NCI-H2171 treated with DMSO at 0.1 percent for 48 hours (cell line): ENCODE measurements around the gene CCDC24.

Experiments
- DNase-seq: peaks from one replicate; lab custom pipeline; 2025; lab: John Stamatoyannopoulos, UW

Gene CCDC24

DNA sequence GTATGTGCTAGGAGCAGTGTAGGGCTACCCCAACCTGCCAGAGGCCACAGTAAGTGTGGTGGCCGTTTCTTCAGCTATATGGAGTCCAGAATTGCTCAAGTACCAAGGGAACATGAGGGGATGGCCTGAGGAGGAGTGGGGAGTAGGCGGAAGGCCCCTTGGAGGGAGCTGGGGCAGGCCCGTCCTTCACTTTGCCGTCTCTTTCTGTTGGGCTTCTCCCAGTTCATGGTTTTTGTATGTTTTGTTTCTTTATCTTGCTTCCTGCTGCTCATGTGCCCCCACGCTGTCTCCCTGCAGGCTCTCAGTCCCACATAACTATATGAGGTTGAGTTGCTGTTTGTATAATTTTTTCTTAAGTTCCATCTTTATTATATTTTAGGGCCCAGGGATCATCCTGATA lies 27.5 kb upstream of the CCDC24 start:
- DNase-seq = no peak

DNA sequence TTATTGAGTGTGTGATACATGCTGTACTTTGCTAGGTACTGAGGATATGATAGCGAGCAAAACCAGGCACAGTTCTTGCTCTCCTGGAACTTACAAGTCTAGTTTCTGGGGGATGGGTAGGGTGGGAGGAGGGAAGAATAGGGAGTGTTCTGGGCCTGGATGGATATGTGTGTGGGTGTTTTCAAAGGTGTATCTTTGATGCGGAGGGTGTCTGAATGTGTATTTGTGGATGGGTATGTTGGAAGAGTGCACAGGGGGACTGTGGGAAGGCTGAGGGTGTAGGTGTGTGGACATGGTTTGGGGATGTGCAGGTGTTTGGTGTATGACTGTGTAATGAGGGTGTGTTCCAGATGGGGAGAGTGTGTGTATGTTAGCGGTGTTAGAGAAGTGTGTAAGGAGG lies 26.1 kb upstream of the CCDC24 start:
- no peak for DNase-seq

GRCh38 chr1:43968348-43968948 lies 23.0 kb upstream of the CCDC24 start:
- DNase-seq = no peak

- DNase-seq = no peak
Measured at GRCh38 chr1:43969416-43969745, 22.0 kb upstream of the CCDC24 start.

DNA sequence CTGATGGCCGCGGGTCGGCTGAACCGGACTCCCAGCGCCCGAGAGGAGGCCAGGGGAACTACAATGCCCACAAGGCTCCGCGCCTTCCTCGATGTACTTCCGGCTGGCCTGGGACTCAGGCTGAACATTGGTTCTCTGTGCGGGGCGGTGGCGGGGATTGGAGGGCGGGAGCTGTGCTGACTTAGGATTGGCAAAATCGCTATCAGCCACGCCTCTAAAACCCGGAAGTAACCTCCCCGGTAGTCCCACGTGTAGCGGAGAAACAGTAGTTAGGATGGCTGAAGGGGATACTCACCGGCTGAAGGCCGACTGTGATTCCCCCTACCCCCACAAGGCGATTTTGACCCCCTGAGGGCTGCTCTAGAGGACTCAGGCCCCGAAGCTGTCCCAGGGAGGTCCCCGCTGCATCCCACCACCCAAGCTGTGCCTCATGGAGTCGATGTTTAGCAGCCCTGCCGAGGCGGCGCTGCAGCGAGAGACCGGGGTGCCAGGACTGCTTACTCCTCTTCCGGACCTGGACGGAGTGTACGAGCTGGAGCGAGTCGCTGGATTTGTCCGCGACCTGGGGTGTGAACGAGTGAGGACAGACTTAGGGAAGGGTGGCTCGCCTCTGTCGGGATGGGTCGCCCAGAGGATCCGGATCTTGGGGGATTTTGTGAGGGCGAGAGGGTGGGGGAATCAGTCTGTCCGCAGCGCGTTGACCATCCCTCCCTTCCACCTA lies 21.5 kb upstream of the CCDC24 start, which contains the start of gene DPH2:
TSS of gene DPH2 (plus strand) at position 265 of the 721 bp plus-strand sequence. CDS start at position 431, 166 bp downstream.
- peak; percentile 97 for DNase-seq

DNA sequence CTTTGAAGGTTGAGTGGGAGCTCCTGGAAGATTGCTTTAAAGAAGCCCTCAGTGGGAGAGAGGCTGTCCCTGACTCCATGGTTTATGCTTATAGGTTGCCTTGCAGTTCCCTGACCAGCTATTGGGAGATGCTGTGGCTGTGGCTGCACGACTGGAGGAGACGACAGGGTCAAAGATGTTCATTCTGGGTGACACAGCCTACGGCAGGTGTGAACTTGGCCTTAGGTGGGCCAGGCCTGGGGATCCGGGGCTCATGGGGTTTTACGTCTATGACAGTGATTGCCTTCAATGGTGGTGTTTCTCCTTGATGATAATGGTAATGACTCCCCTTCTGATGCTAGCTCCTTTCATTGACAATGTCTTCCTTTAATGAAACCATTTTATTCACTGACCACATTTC lies 20.9 kb upstream of the CCDC24 start:
- no peak for DNase-seq

DNA sequence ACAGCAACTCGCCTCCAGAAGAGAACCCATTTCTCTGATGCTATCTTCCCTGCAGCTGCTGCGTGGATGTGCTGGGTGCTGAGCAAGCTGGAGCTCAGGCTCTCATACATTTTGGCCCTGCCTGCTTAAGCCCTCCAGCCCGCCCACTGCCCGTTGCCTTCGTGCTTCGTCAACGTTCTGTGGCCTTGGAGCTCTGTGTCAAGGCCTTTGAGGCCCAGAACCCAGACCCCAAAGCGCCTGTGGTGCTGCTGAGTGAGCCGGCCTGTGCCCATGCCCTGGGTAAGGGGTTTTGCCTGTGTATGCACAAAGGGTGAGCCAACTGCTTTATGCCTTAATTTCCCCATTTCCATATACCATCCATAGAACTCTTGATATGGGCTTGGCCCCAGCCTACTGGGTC lies 20.5 kb upstream of the CCDC24 start:
- DNase-seq = no peak

GRCh38 chr1:43971336-43971980 lies 19.9 kb upstream of the CCDC24 start:
- no peak for DNase-seq

GRCh38 chr1:43973981-43974442 lies 17.4 kb upstream of the CCDC24 start:
- DNase-seq = peak; percentile 77

GRCh38 chr1:43974443-43975248 lies 16.8 kb upstream of the CCDC24 start, which contains the start of gene ATP6V0B:
TSS of gene ATP6V0B (plus strand) at chr1:43974960. CDS start at chr1:43975041, 81 bp downstream.
- peak; percentile 96 for DNase-seq

DNA sequence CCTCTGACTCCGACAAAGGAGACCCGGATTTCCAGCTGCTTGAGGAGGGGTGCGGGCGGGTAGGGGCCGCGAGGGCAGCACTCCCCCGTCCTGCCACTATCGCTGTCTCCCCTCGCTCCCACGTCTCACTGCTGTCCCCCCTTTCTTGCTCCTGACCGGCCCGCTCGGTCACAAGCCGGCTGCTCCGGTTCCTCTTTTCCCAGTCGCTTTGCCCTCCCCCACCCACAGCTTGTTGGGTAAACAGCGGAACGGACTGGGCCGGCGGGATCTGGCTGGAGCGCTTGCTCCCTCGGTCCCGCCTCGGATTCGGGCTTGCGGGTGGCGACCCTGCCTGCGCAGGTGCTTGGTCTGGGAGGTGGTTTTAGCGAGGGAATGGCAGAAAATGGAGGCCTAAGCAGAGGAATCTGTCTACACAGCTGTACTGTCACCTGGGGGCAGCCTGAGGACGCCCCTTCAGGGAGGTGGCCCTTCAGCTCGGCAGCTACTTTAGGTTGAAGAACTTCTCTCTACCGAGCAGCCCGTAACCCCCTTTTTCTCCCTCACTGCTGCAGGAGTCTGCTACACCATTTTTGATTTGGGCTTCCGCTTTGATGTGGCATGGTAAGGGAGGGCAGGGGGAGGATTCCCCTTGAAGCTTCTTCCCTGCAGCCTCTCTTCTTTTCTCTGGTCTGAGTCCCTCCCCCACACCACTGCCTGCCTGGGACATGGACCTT lies 16.0 kb upstream of the CCDC24 start:
- peak; percentile 29 for DNase-seq

DNA sequence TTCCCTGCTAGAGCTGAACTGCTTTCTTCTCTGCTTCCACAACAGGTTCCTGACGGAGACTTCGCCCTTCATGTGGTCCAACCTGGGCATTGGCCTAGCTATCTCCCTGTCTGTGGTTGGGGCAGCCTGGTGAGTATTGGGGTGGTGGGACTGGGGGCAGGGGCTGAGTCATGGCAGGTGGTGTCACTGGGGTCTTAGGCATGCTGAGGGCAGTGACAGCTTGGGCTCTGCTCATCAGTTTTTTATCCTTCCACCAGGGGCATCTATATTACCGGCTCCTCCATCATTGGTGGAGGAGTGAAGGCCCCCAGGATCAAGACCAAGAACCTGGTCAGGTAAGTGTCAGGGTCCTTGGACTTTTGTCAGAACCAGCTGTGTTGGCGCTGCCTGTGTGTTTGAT lies 15.4 kb upstream of the CCDC24 start:
- no peak for DNase-seq

DNA sequence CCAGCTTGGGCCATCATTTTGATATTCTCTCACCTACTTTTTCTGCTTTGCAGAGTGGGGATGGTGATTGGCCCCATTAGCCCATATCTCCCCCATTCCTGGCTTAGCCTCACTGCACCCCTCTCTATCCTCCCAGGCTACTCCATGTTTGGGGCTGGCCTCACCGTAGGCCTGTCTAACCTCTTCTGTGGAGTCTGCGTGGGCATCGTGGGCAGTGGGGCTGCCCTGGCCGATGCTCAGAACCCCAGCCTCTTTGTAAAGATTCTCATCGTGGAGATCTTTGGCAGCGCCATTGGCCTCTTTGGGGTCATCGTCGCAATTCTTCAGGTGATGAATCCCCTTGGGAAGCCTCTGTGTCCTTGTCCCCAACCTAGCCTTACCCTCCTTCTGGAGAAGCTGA lies 14.5 kb upstream of the CCDC24 start:
- DNase-seq = no peak

GRCh38 chr1:43977376-43978263 lies 13.8 kb upstream of the CCDC24 start:
- no peak for DNase-seq

DNA sequence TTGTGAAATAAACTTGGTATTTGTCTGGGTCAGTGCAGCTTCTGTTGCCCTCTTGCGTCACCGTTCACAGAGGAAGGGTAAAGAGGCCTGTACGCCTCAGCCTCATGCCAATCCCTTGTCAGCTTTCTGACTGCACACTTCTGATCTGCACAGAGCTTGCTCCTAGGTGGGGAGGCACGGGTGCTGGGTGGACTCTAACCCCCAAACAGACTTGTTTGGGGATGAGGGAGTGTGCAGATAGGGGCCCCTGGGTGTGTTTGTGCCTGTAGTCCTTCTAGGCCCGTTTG lies 13.2 kb upstream of the CCDC24 start:
- DNase-seq = no peak

GRCh38 chr1:43978551-43979260 lies 12.7 kb upstream of the CCDC24 start, which contains the start of gene B4GALT2:
TSS of gene B4GALT2 (plus strand) at chr1:43979210. CDS start at chr1:43981161, 1,951 bp downstream.
- DNase-seq = peak; percentile 23

DNA sequence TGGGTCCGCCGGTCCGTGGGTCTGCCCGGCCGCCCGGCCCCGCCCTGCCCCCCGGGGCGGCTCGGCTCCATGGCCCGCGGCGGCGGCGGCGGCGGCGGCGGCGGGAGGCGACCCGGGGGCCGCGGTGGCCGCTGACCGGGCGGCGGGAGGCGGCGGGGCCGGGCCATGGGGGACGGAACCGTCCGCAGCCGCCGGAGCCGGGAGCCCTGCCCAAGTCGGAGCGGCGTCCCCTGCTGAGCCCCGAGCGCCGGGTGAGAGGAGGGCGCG lies 12.2 kb upstream of the CCDC24 start:
- DNase-seq = no peak

GRCh38 chr1:43979528-43980254 lies 11.7 kb upstream of the CCDC24 start:
- peak; percentile 45 for DNase-seq

DNA sequence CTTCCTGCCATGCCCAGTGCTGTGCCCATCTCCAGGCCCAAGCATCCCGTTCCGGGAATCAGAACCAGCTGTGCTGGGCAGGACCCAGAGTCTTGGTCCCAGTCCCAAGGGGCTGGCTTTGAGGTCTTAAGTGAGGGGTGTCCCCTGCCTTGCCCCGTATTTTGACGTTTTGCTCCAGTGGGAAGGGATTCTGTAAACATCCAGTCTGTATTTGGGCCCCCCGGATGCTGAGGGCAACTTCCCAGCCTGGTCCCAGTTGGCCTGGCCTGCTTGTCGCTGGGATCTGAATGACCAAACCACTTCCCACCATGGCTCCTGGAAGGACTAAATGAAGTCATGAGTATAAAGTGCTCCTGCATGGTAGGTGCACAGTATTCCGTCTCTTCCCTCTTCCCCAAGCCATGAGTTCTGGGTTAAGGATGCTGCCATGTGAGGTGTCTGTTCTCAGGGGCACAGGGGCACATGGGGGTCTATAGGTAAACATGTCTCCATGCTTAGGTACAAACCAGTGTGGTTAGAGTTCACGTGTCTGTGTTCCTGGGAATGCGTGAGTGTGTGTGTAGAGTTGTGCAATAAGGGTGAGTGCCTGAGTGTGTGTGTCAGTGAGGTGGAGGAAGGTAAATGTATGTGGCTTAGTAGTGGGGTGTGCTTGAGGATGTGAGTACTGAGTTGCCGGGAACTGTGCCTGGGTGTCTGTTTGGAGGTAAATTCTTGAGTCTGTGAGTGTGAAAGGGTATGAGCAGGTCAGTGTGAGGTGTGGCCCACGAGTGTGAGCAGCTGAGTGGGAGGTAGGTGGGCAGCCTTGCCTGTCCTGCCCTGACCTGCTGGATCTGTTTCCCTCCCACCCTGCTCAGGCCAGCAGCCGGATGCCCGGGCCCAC lies 10.9 kb upstream of the CCDC24 start:
- DNase-seq = no peak
